ENCODE measurements around the gene SPAG5. TPM values are rescaled to one million over a fixed set of nuclear protein-coding genes. Genes with fewer than 3 reads are reported as not detected.

Gene SPAG5
- polyA plus RNA-seq, 1 donor, result 35.1 TPM

- no peaks in the 10 kb centered on the region for H3K9me3 ChIP-seq (ENCODE audit: control insufficient read depth, low read depth, low read length)
- DNase-seq, result no peak
- peaks cover 23% of the 10 kb centered on the region for H3K4me1 ChIP-seq (ENCODE audit: control insufficient read depth, insufficient read depth, low read length)
- no CpG with 5 or more reads among the region's 9 CpGs for WGBS (ENCODE audit: insufficient coverage, low lambda C conversion rate)
- H3K36me3 ChIP-seq (ENCODE audit: control insufficient read depth, insufficient read depth, low read length), result peaks cover 9% of the 10 kb centered on the region
- H3K27me3 ChIP-seq (ENCODE audit: control insufficient read depth, insufficient read depth, low read length), result no peaks in the 10 kb centered on the region
- H3K27ac ChIP-seq (ENCODE audit: low read length), result no peak overlapping the region
- H3K4me3 ChIP-seq (ENCODE audit: low read length), result no peak overlapping the region
These were observed 25.3 kb downstream of the SPAG5 start for GRCh38 chr17:28573521-28573920.

DNA sequence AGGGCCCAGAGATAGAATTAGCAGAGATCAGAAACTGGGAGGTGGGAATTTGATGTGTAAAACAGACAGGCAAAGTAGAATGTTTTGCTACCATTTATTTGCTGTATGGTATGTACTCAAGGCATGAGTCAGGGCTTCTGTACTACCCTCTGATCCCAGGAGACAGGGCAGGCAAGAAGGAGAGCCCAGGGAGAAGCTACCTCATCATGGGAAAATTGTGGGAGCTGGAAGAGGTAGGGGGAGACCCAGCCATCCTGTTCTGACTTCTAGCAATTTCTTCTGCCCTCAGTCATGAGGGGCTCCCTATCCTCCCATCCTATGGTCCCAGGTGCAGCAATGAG, 25.8 kb downstream of the SPAG5 start:
- no peak overlapping the region for H3K4me3 ChIP-seq (ENCODE audit: low read length)
- peaks cover 4% of the 10 kb centered on the region for H3K36me3 ChIP-seq (ENCODE audit: control insufficient read depth, insufficient read depth, low read length)
- H3K27me3 ChIP-seq (ENCODE audit: control insufficient read depth, insufficient read depth, low read length), result no peaks in the 10 kb centered on the region
- no peaks in the 10 kb centered on the region for H3K9me3 ChIP-seq (ENCODE audit: control insufficient read depth, low read depth, low read length)
- peaks cover 23% of the 10 kb centered on the region for H3K4me1 ChIP-seq (ENCODE audit: control insufficient read depth, insufficient read depth, low read length)
- no peak for DNase-seq
- H3K27ac ChIP-seq (ENCODE audit: low read length), result no peak overlapping the region

DNA sequence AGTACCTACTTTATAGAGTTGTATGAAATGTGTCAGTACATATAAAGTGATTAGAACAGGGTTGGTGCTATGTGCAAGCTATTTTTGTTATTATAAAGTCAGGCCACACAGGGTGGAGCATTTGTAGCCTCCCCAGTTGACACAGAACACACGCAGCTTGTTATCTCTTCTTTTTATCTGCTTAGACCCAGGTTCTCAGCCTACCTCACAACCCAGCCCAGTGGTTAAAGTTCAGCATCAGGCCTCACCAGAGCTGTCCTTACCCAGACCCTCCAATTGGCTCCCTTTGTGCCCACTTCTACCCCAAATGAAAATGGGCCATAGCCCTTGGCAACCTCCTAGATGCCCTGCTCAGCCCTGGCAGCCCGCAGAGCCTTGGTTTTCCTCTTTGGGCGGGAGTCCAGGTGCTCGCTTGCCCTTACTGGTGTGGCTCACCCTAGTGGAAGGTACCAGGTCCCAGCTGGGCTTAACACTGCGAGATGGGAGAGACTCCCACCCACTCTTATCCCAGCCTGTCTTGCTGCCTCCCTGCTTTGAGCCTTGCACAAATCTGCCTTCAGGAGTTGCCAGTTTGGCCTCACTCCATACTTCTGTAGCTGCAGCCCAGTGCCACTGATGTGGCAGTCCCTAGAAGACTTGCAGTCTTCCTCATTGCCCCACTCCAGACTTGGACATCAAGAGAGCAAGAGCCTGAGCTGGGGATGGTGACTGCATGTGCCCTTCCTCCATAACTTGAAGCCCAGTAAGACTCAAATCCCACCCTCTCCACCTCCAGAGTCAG, 26.4 kb downstream of the SPAG5 start:
- Histone ChIP-seq H3K27ac (ENCODE audit: low read length) (peak overlapping the region; percentile 38), H3K4me1 (ENCODE audit: control insufficient read depth, insufficient read depth, low read length) (peaks cover 23% of the 10 kb centered on the region), H3K36me3 (ENCODE audit: control insufficient read depth, insufficient read depth, low read length) (no peaks in the 10 kb centered on the region), H3K9me3 (ENCODE audit: control insufficient read depth, low read depth, low read length) (no peaks in the 10 kb centered on the region), H3K4me3 (ENCODE audit: low read length) (peak overlapping the region; percentile 83), H3K27me3 (ENCODE audit: control insufficient read depth, insufficient read depth, low read length) (no peaks in the 10 kb centered on the region)
- WGBS (ENCODE audit: insufficient coverage, low lambda C conversion rate), result no CpG with 5 or more reads among the region's 5 CpGs
- DNase-seq, result peak in 1 of 2 donors; percentile 43

DNA sequence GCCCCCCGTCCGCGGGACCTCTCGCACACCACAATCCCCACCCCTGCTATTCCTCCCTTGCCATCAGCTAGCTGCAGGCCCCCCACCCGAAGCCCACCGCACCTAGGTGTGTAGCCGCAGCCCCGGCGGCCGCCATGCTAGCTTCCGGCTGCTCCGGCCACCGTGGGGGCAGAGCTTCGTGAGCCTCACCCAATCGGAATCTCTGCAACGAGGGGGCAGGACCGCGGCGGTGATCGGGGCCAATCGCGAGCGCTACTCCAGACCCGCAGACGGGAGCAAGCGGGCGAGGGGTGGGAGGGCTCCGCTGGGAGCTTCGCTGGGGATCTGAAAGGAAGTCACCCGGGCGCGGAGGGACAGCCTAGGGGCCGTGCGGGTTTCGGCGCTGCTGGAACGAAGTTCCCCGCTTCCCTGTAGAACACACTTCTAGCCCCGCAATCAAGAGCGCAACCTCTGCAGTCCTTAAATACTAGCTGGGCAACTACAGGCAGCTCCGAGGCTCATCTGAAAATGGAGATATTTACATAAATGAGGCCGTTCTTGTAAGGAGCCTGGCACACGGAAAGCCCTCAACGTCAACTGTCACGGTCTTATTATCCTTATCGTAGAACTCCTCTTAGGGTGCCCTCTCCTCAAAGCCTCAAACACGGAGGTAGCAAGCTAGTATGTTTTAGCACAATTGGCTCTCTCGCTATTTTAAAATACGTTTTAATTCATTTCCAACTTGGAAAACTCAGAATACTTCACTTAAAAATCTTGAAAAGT, 27.3 kb downstream of the SPAG5 start, which contains the start of gene PIGS:
Gene PIGS, minus strand, starts transcription at position 164 of the 762 bp plus-strand sequence. Its CDS starts 28 bp downstream, at position 136.
- H3K9me3 ChIP-seq (ENCODE audit: control insufficient read depth, low read depth, low read length), result no peaks in the 10 kb centered on the region
- no peaks in the 10 kb centered on the region for H3K27me3 ChIP-seq (ENCODE audit: control insufficient read depth, insufficient read depth, low read length)
- peak within 1 kb of the TSS; percentile 83 for H3K4me3 ChIP-seq (ENCODE audit: low read length)
- H3K4me1 ChIP-seq (ENCODE audit: control insufficient read depth, insufficient read depth, low read length), result peaks cover 23% of the 10 kb centered on the region
- 0% methylated on average over 3 of the region's 49 CpGs for WGBS (ENCODE audit: insufficient coverage, low lambda C conversion rate)
- DNase-seq, result peak; percentile 92 to 93
- H3K27ac ChIP-seq (ENCODE audit: low read length), result peak within 1 kb of the TSS; percentile 44
- H3K36me3 ChIP-seq (ENCODE audit: control insufficient read depth, insufficient read depth, low read length), result peaks cover 3% of the 10 kb centered on the region

- peak in 1 of 2 donors; percentile 47 for DNase-seq
- Histone ChIP-seq H3K4me3 (ENCODE audit: low read length) (peak overlapping the region; percentile 83), H3K4me1 (ENCODE audit: control insufficient read depth, insufficient read depth, low read length) (peaks cover 21% of the 10 kb centered on the region), H3K27me3 (ENCODE audit: control insufficient read depth, insufficient read depth, low read length) (no peaks in the 10 kb centered on the region), H3K9me3 (ENCODE audit: control insufficient read depth, low read depth, low read length) (no peaks in the 10 kb centered on the region), H3K36me3 (ENCODE audit: control insufficient read depth, insufficient read depth, low read length) (peaks cover 3% of the 10 kb centered on the region), H3K27ac (ENCODE audit: low read length) (peak overlapping the region; percentile 44)
- WGBS (ENCODE audit: insufficient coverage, low lambda C conversion rate), result no CpG with 5 or more reads among the region's 39 CpGs
These were observed 28.0 kb downstream of the SPAG5 start for GRCh38 chr17:28570716-28571360.

GRCh38 chr17:28569446-28569845, 29.4 kb downstream of the SPAG5 start:
- Histone ChIP-seq H3K9me3 (ENCODE audit: control insufficient read depth, low read depth, low read length) (no peaks in the 10 kb centered on the region), H3K27ac (ENCODE audit: low read length) (no peak overlapping the region), H3K4me3 (ENCODE audit: low read length) (no peak overlapping the region), H3K36me3 (ENCODE audit: control insufficient read depth, insufficient read depth, low read length) (peaks cover 3% of the 10 kb centered on the region), H3K4me1 (ENCODE audit: control insufficient read depth, insufficient read depth, low read length) (peaks cover 21% of the 10 kb centered on the region), H3K27me3 (ENCODE audit: control insufficient read depth, insufficient read depth, low read length) (no peaks in the 10 kb centered on the region)
- WGBS (ENCODE audit: insufficient coverage, low lambda C conversion rate), result no CpG with 5 or more reads among the region's 1 CpG
- no peak for DNase-seq

- Histone ChIP-seq H3K4me3 (ENCODE audit: low read length) (no peak overlapping the region), H3K4me1 (ENCODE audit: control insufficient read depth, insufficient read depth, low read length) (peaks cover 13% of the 10 kb centered on the region)
- WGBS (ENCODE audit: insufficient coverage, low lambda C conversion rate), result 86% methylated on average over 3 of the region's 3 CpGs
These were observed 31.2 kb downstream of the SPAG5 start for GRCh38 chr17:28567604-28568003.

GRCh38 chr17:28563475-28563874, 35.4 kb downstream of the SPAG5 start:
- no peak for DNase-seq
- no peak overlapping the region for H3K4me3 ChIP-seq (ENCODE audit: low read length)
- H3K9me3 ChIP-seq (ENCODE audit: control insufficient read depth, low read depth, low read length), result no peaks in the 10 kb centered on the region
- no peaks in the 10 kb centered on the region for H3K4me1 ChIP-seq (ENCODE audit: control insufficient read depth, insufficient read depth, low read length)
- no peak overlapping the region for H3K27ac ChIP-seq (ENCODE audit: low read length)
- H3K27me3 ChIP-seq (ENCODE audit: control insufficient read depth, insufficient read depth, low read length), result no peaks in the 10 kb centered on the region
- WGBS (ENCODE audit: insufficient coverage, low lambda C conversion rate), result no CpG with 5 or more reads among the region's 3 CpGs
- H3K36me3 ChIP-seq (ENCODE audit: control insufficient read depth, insufficient read depth, low read length), result peaks cover 41% of the 10 kb centered on the region

More at GRCh38 chr17:28567604-28568003, 31.2 kb downstream of the SPAG5 start:
- no peaks in the 10 kb centered on the region for H3K27me3 ChIP-seq (ENCODE audit: control insufficient read depth, insufficient read depth, low read length)
- H3K27ac ChIP-seq (ENCODE audit: low read length), result no peak overlapping the region
- peaks cover 12% of the 10 kb centered on the region for H3K36me3 ChIP-seq (ENCODE audit: control insufficient read depth, insufficient read depth, low read length)
- DNase-seq, result no peak
- no peaks in the 10 kb centered on the region for H3K9me3 ChIP-seq (ENCODE audit: control insufficient read depth, low read depth, low read length)

DNA sequence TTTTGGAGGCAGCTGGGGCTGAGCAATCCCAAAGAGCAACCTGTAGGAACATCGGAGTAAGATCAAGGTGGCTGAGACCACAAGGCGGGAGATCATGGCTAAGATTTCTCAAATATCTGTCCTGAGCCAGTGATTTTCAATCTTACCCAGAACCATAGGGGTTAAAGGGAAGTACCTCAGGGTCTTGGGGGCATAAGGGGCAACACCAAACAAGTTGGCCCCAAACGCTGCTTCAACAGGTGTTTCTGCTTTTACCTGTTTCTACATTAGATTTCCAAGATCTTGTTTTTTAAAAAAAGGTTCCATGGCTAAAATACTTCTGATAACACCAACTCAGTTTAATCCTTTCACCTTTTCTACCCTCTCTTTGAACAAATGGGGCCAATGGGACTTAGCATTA, 43.8 kb downstream of the SPAG5 start:
- Histone ChIP-seq H3K4me1 (ENCODE audit: control insufficient read depth, insufficient read depth, low read length) (peaks cover 40% of the 10 kb centered on the region), H3K27me3 (ENCODE audit: control insufficient read depth, insufficient read depth, low read length) (no peaks in the 10 kb centered on the region), H3K9me3 (ENCODE audit: control insufficient read depth, low read depth, low read length) (no peaks in the 10 kb centered on the region), H3K4me3 (ENCODE audit: low read length) (no peak overlapping the region), H3K36me3 (ENCODE audit: control insufficient read depth, insufficient read depth, low read length) (peaks cover 60% of the 10 kb centered on the region), H3K27ac (ENCODE audit: low read length) (no peak overlapping the region)
- 100% methylated on average over 1 of the region's 3 CpGs for WGBS (ENCODE audit: insufficient coverage, low lambda C conversion rate)
- no peak for DNase-seq

DNA sequence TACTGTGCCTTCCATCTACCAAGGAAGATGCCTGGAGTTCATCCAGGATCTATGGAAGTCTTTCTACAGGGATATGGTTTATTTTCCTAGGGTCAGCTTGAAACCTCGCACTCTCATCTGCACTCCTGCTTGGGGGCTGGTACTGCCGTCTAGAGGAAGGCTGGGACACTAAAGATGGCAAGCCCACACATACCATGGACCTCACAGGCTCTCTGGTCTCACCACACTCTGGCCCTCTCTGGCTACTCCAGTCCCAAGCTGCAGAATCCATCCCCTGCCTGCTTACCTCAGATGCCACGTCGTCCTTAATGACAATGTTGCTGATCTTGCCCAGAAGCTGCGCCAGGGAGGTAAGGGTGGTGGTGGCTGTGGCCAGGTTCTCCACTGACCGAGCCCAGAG, 44.3 kb downstream of the SPAG5 start:
- H3K36me3 ChIP-seq (ENCODE audit: control insufficient read depth, insufficient read depth, low read length), result peaks cover 55% of the 10 kb centered on the region

More for the DNA sequence above, 44.3 kb downstream of the SPAG5 start:
- peak overlapping the region; percentile 54 for H3K27ac ChIP-seq (ENCODE audit: low read length)
- H3K4me1 ChIP-seq (ENCODE audit: control insufficient read depth, insufficient read depth, low read length), result peaks cover 44% of the 10 kb centered on the region
- H3K4me3 ChIP-seq (ENCODE audit: low read length), result no peak overlapping the region
- no peaks in the 10 kb centered on the region for H3K9me3 ChIP-seq (ENCODE audit: control insufficient read depth, low read depth, low read length)
- no CpG with 5 or more reads among the region's 6 CpGs for WGBS (ENCODE audit: insufficient coverage, low lambda C conversion rate)
- H3K27me3 ChIP-seq (ENCODE audit: control insufficient read depth, insufficient read depth, low read length), result no peaks in the 10 kb centered on the region
- no peak for DNase-seq

Data from large intestine (tissue), 3 donors.